ENCODE data around the gene SEMA4A.
"Not testable (repeated sequence)": the region's sequence is repeated elsewhere in the genome, so short reads cannot be mapped to it uniquely, and the experiment has no call there.

DNA sequence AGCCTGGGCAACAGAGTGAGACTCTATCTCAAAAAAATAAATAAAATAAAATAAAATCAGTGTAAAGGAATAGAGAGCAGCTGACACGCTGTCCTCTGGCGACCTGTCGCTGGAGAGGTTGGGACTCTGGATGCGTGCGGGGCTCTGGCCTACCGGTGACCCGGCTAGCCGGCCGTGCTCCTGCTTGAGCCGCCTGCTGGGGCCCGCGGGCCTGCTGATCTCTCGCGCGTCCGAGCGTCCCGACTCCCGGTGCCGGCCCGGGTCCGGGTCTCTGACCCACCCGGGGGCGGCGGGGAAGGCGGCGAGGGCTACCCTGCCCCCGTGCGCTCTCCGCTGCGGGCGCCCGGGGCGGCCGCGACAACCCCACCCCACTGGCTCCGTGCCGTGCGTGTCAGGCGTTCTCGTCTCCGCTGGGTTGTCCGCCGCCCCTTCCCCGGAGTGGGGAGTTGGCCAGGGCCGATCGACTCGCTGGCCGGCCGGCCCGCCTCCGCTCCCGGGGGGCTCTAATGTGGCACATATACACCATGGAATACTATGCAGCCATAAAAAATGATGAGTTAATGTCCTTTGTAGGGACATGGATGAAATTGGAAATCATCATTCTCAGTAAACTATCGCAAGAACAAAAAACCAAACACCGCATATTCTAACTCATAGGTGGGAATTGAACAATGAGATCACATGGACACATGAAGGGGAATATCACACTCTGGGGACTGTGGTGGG, 63.1 kb downstream of the SEMA4A start:
- not testable (repeated sequence) for TF ChIP-seq EZH2 (IDR thresholded peaks at IDR 0.05); FOXP2 (optimal IDR thresholded peaks at IDR 0.05; ENCODE audit: control extremely low read depth, extremely low read length, insufficient read depth); POLR2AphosphoS5 (IDR thresholded peaks at IDR 0.05; ENCODE audit: borderline replicate concordance, low read depth, low read length)
